HepG2 (cell line): ENCODE measurements around the gene CHCHD1. TPM values are rescaled to one million over a fixed set of nuclear protein-coding genes. Genes with fewer than 3 reads are reported as not detected.

Experiments
- CSRNP1 ChIP-seq: sonication (generic); formaldehyde crosslinking; IDR thresholded peaks from 2 replicates; pipeline ENCODE4 v1.8.1; 2023; ENCODE audit warnings: mild to moderate bottlenecking, missing genetic modification reagents
- DNMT3B ChIP-seq: conservative IDR thresholded peaks from 2 replicates; pipeline ENCODE4 v1.6.1; 2016; ENCODE audit warnings: missing biosample characterization, control low read depth
- FOXA3 ChIP-seq: IDR thresholded peaks from 2 replicates; pipeline ENCODE4 v1.6.1; 2016; ENCODE audit warnings: missing genetic modification reagents, missing compliant biosample characterization
- GATAD2A ChIP-seq: IDR thresholded peaks from 2 replicates; pipeline ENCODE4 v1.6.1; 2016
- HOXA7 ChIP-seq: sonication (generic); formaldehyde crosslinking; IDR thresholded peaks from 2 replicates; pipeline ENCODE4 v1.8.1; 2022; ENCODE audit warnings: mild to moderate bottlenecking, missing genetic modification reagents, moderate library complexity
- MIER3 ChIP-seq: IDR thresholded peaks from 2 replicates; pipeline ENCODE4 v1.6.1; 2016; ENCODE audit warnings: missing compliant biosample characterization, borderline replicate concordance
- NR0B2 ChIP-seq: sonication (generic); formaldehyde crosslinking; IDR thresholded peaks from 2 replicates; pipeline ENCODE4 v1.4.0; 2020; ENCODE audit warnings: mild to moderate bottlenecking, missing genetic modification reagents
- RARG ChIP-seq: sonication (generic); formaldehyde crosslinking; IDR thresholded peaks from 2 replicates; pipeline ENCODE4 v1.4.0; 2020; ENCODE audit warnings: low read depth, mild to moderate bottlenecking, missing genetic modification reagents
- RERE ChIP-seq: IDR thresholded peaks from 2 replicates; pipeline ENCODE4 v1.6.1; 2016; ENCODE audit warnings: low read depth, missing genetic modification reagents, missing compliant biosample characterization
- SMYD3 ChIP-seq: sonication (generic); formaldehyde crosslinking; IDR thresholded peaks from 2 replicates; pipeline ENCODE4 v1.8.1; 2023; ENCODE audit warnings: mild to moderate bottlenecking, missing genetic modification reagents
- SP140L ChIP-seq: sonication (generic); formaldehyde crosslinking; IDR thresholded peaks from 2 replicates; pipeline ENCODE4 v1.4.0; 2020; ENCODE audit warnings: missing genetic modification reagents, borderline replicate concordance
- TBX3 ChIP-seq: fragments of 450-650 bp; IDR thresholded peaks from 2 replicates; pipeline ENCODE4 v1.6.1; 2017; ENCODE audit warnings: antibody characterized with exemption, mild to moderate bottlenecking, inconsistent platforms, borderline replicate concordance
- TOE1 ChIP-seq: sonication (generic); formaldehyde crosslinking; IDR thresholded peaks from 2 replicates; pipeline ENCODE4 v1.4.0; 2020; ENCODE audit warnings: mild to moderate bottlenecking, missing genetic modification reagents
- ZEB1 ChIP-seq: IDR thresholded peaks from 2 replicates; pipeline ENCODE4 v1.6.1; 2012; ENCODE audit warnings: mild to moderate bottlenecking, low read depth, inconsistent platforms; ENCODE audit not compliant: insufficient replicate concordance
- ZFP1 ChIP-seq: IDR thresholded peaks from 2 replicates; pipeline ENCODE4 v1.6.1; 2016
- ZNF441 ChIP-seq: sonication (generic); formaldehyde crosslinking; IDR thresholded peaks from 2 replicates; pipeline ENCODE4 v1.7.0; 2021; ENCODE audit warnings: missing genetic modification reagents, borderline replicate concordance
- ZNF530 ChIP-seq: sonication (generic); formaldehyde crosslinking; IDR thresholded peaks from 2 replicates; pipeline ENCODE4 v1.5.0; 2020; ENCODE audit warnings: low read depth, mild to moderate bottlenecking, missing genetic modification reagents
- ZNF678 ChIP-seq: sonication (generic); formaldehyde crosslinking; IDR thresholded peaks from 2 replicates; pipeline ENCODE4 v1.4.0; 2020; ENCODE audit warnings: mild to moderate bottlenecking, missing genetic modification reagents
- ZSCAN29 ChIP-seq: sonication (generic); formaldehyde crosslinking; conservative IDR thresholded peaks from 2 replicates; pipeline ENCODE4 v1.4.0; 2020; ENCODE audit warnings: mild to moderate bottlenecking, missing genetic modification reagents
- polyA plus RNA-seq, 8 experiments: library from polyadenylated mRNA; depleted of rRNA in 3 of 8; stranded (reverse) in 7 of 8; unstranded in 1 of 8; fragments of >200 nt; fragmentation: Illumina TruSeq in 4 of 8; extraction: Trizol in 4 of 8; gene quantifications; 2 replicates each; pipeline versions ENCODE4 v1.2.1 to v1.2.3, GENCODE V29; 2011 to 2016; ENCODE audit warnings: low read depth in 4 of 8, missing spikeins in 1 of 8, mixed read lengths in 1 of 8; ENCODE audit not compliant: insufficient read depth in 1 of 8
- total RNA-seq, 5 experiments: library from RNA; depleted of rRNA; stranded (reverse); fragments of >200 nt; fragmentation: Illumina TruSeq; extraction: Trizol; gene quantifications; 2 replicates each; pipeline ENCODE4 v1.2.3, GENCODE V29; 2016; ENCODE audit warnings: low read depth in 1 of 5
- TF ChIP-seq, protein P1 (sequence below): sonication (generic); formaldehyde crosslinking; IDR thresholded peaks from 2 replicates; pipeline ENCODE4 v1.8.1; 2023; ENCODE audit warnings: mild to moderate bottlenecking, missing genetic modification reagents, borderline replicate concordance
- TF ChIP-seq, protein P2 (sequence below): IDR thresholded peaks from 2 replicates; pipeline ENCODE4 v1.6.1; 2016; ENCODE audit warnings: control low read depth
- TF ChIP-seq, protein P3 (sequence below): IDR thresholded peaks from 2 replicates; pipeline ENCODE4 v1.6.1; 2012; ENCODE audit warnings: inconsistent platforms

The CHCHD1 gene
- total and polyA plus RNA-seq, 2 of the 13 experiments (the other 11 are each of a cell fraction or from before 2014, with no cell fraction given), result 36.9 to 71.2 TPM

GRCh38 chr10:73743905-73744663, 37.8 kb upstream of the CHCHD1 start, which contains the start of gene SEC24C (continued):
- TF ChIP-seq RERE (CRISPR knock-in tag), result no peak
- no peak for TF ChIP-seq TBX3
- TF ChIP-seq RARG (CRISPR knock-in tag), result no peak
- peak; percentile 22; the same call in 1 of the 2 replicates for TF ChIP-seq FOXA3 (CRISPR knock-in tag)
- TF ChIP-seq GATAD2A (CRISPR knock-in tag), result peak; percentile 37; the same call in 1 of the 2 replicates
- peak; percentile 69; the same call in 1 of the 2 replicates for TF ChIP-seq MIER3 (CRISPR knock-in tag)
- TF ChIP-seq HOXA7 (CRISPR knock-in tag), result no peak
- no peak for TF ChIP-seq SP140L (CRISPR knock-in tag)
- TF ChIP-seq, protein P1, sequence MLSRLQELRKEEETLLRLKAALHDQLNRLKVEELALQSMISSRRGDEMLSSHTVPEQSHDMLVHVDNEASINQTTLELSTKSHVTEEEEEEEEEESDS, result no peak
- TF ChIP-seq NR0B2, result 0 out of 2 replicates have a peak, but pooled peaks have one; percentile 37
- TF ChIP-seq ZNF441 (CRISPR knock-in tag), result no peak; the same call in 1 of the 2 replicates
- TF ChIP-seq, protein P2, sequence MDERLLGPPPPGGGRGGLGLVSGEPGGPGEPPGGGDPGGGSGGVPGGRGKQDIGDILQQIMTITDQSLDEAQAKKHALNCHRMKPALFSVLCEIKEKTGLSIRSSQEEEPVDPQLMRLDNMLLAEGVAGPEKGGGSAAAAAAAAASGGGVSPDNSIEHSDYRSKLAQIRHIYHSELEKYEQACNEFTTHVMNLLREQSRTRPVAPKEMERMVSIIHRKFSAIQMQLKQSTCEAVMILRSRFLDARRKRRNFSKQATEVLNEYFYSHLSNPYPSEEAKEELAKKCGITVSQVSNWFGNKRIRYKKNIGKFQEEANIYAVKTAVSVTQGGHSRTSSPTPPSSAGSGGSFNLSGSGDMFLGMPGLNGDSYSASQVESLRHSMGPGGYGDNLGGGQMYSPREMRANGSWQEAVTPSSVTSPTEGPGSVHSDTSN (CRISPR knock-in tag), result no peak
- peak; percentile 53; the same call in 1 of the 2 replicates for TF ChIP-seq DNMT3B
- no peak; the same call in 1 of the 2 replicates for TF ChIP-seq ZNF678 (CRISPR knock-in tag)
- no peak for TF ChIP-seq ZEB1
- no peak for TF ChIP-seq CSRNP1 (CRISPR knock-in tag)
- peak; percentile 87 for TF ChIP-seq ZSCAN29 (CRISPR knock-in tag)
- TF ChIP-seq, protein P3, sequence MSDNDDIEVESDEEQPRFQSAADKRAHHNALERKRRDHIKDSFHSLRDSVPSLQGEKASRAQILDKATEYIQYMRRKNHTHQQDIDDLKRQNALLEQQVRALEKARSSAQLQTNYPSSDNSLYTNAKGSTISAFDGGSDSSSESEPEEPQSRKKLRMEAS, result peak; percentile 60
- TF ChIP-seq SMYD3, result no peak
- no peak for TF ChIP-seq ZFP1 (CRISPR knock-in tag)
- peak; percentile 84; the same call in 1 of the 2 replicates for TF ChIP-seq TOE1 (CRISPR knock-in tag)
- no peak for TF ChIP-seq ZNF530 (CRISPR knock-in tag)
